Measurements from ENCODE around the gene KIF18A. TPM values are rescaled to one million over a fixed set of nuclear protein-coding genes. Genes with fewer than 3 reads are reported as not detected.

KIF18A gene
- polyA plus RNA-seq, 1 donor from 2014 or later, result 0.83 TPM

- H3K4me3 ChIP-seq (ENCODE audit: low read length), result no peak overlapping the region
- H3K4me2 ChIP-seq (ENCODE audit: low read length), result no peak overlapping the region
- H3K27ac ChIP-seq (ENCODE audit: low read length), result no peak overlapping the region
- H3K9me3 ChIP-seq (ENCODE audit: low read length), result no peaks in the 10 kb centered on the region
- H4K20me1 ChIP-seq (ENCODE audit: insufficient read depth), result peaks cover 4% of the 10 kb centered on the region
- H3F3A ChIP-seq (ENCODE audit: insufficient read depth, low read length, poor library complexity, severe bottlenecking), result no peaks in the 10 kb centered on the region
- no peaks in the 10 kb centered on the region for H3K36me3 ChIP-seq (ENCODE audit: insufficient read depth, low read length)
- no peaks in the 10 kb centered on the region for H3K79me2 ChIP-seq (replicated peaks; ENCODE audit: insufficient read depth, low read length)
- H2AFZ ChIP-seq (ENCODE audit: low read depth, low read length), result no peak overlapping the region
- no peaks in the 10 kb centered on the region for H3K9me2 ChIP-seq (ENCODE audit: insufficient read depth, low read length)
- no peak for TF ChIP-seq MXI1 (conservative IDR thresholded peaks at IDR 0.05; ENCODE audit: poor library complexity, severe bottlenecking)
- TF ChIP-seq SMC3 (conservative IDR thresholded peaks at IDR 0.05; ENCODE audit: poor library complexity), result no peak
- no peak for TF ChIP-seq CTCF (IDR thresholded peaks at IDR 0.05; ENCODE audit: poor library complexity, severe bottlenecking)
- no peak for TF ChIP-seq EP300 (conservative IDR thresholded peaks at IDR 0.05; ENCODE audit: poor library complexity, severe bottlenecking)
- no peak for TF ChIP-seq EZH2 (IDR thresholded peaks at IDR 0.05; ENCODE audit: borderline replicate concordance, insufficient read depth, low read length, poor library complexity, severe bottlenecking)
- TF ChIP-seq REST (IDR thresholded peaks at IDR 0.05; ENCODE audit: borderline replicate concordance), result no peak
- TF ChIP-seq RAD21 (conservative IDR thresholded peaks at IDR 0.05), result no peak
- H3K9ac ChIP-seq (ENCODE audit: low read length), result no peak overlapping the region
- no peaks in the 10 kb centered on the region for H3K27me3 ChIP-seq (ENCODE audit: insufficient read depth, low read depth, low read length)
Observed at GRCh38 chr11:28026634-28027290, 81.2 kb downstream of the KIF18A start.

- H3K4me2 ChIP-seq (ENCODE audit: low read length), result no peak overlapping the region
- H3K79me2 ChIP-seq (replicated peaks; ENCODE audit: insufficient read depth, low read length), result no peaks in the 10 kb centered on the region
- TF ChIP-seq CTCF (IDR thresholded peaks at IDR 0.05; ENCODE audit: poor library complexity, severe bottlenecking), result no peak
- TF ChIP-seq EZH2 (IDR thresholded peaks at IDR 0.05; ENCODE audit: borderline replicate concordance, insufficient read depth, low read length, poor library complexity, severe bottlenecking), result no peak
- TF ChIP-seq SMC3 (conservative IDR thresholded peaks at IDR 0.05; ENCODE audit: poor library complexity), result no peak
- no peak for TF ChIP-seq RAD21 (conservative IDR thresholded peaks at IDR 0.05)
- TF ChIP-seq TAF1 (IDR thresholded peaks at IDR 0.05; ENCODE audit: low read depth), result no peak
- no peak for TF ChIP-seq EP300 (conservative IDR thresholded peaks at IDR 0.05; ENCODE audit: poor library complexity, severe bottlenecking)
- no peak for TF ChIP-seq MXI1 (conservative IDR thresholded peaks at IDR 0.05; ENCODE audit: poor library complexity, severe bottlenecking)
- TF ChIP-seq REST (IDR thresholded peaks at IDR 0.05; ENCODE audit: borderline replicate concordance), result no peak
- no peak for TF ChIP-seq POLR2AphosphoS5 (IDR thresholded peaks at IDR 0.05)
- H3K9ac ChIP-seq (ENCODE audit: low read length), result no peak overlapping the region
- no peak overlapping the region for H3K4me3 ChIP-seq (ENCODE audit: low read length)
- H3K36me3 ChIP-seq (ENCODE audit: insufficient read depth, low read length), result no peaks in the 10 kb centered on the region
- H3K9me3 ChIP-seq (ENCODE audit: low read length), result no peaks in the 10 kb centered on the region
- no peaks in the 10 kb centered on the region for H3K9me2 ChIP-seq (ENCODE audit: insufficient read depth, low read length)
- H3K27me3 ChIP-seq (ENCODE audit: insufficient read depth, low read depth, low read length), result no peaks in the 10 kb centered on the region
- no peak overlapping the region for H2AFZ ChIP-seq (ENCODE audit: low read depth, low read length)
- no peak overlapping the region for H3K27ac ChIP-seq (ENCODE audit: low read length)
- no peaks in the 10 kb centered on the region for H4K20me1 ChIP-seq (ENCODE audit: insufficient read depth)
- H3F3A ChIP-seq (ENCODE audit: insufficient read depth, low read length, poor library complexity, severe bottlenecking), result no peaks in the 10 kb centered on the region
Observed at GRCh38 chr11:28017816-28018215, 90.1 kb downstream of the KIF18A start.
